ENCODE data around the gene AMBRA1.

The AMBRA1 gene

GRCh38 chr11:46527591-46528130, 66.2 kb downstream of the AMBRA1 start:
- no peak for TF ChIP-seq SPI1 (IDR thresholded peaks at IDR 0.05; ENCODE audit: borderline replicate concordance, low read depth)
- TF ChIP-seq REST (IDR thresholded peaks at IDR 0.05; ENCODE audit: insufficient replicate concordance, low read depth), result no peak
- TF ChIP-seq CTCF (IDR thresholded peaks at IDR 0.05; ENCODE audit: insufficient read depth, low read length), result no peak
- no peak for TF ChIP-seq POLR2AphosphoS5 (IDR thresholded peaks at IDR 0.05; ENCODE audit: low read depth)
- no peak for TF ChIP-seq GABPA (IDR thresholded peaks at IDR 0.05; ENCODE audit: low read depth)
- no peaks in the 10 kb centered on the region for H3K27me3 ChIP-seq (ENCODE audit: insufficient read depth, poor library complexity, severe bottlenecking)
- no peak for DNase-seq (ENCODE audit: low read depth in 1 of 2, low spot score in 1 of 2)
- no peak overlapping the region for H3K4me3 ChIP-seq (replicated peaks; ENCODE audit: insufficient read depth, low read length)
- no peak overlapping the region for H3K27ac ChIP-seq (replicated peaks)

- TF ChIP-seq SPI1 (IDR thresholded peaks at IDR 0.05; ENCODE audit: borderline replicate concordance, low read depth) (no peak), REST (IDR thresholded peaks at IDR 0.05; ENCODE audit: insufficient replicate concordance, low read depth) (no peak), GABPA (IDR thresholded peaks at IDR 0.05; ENCODE audit: low read depth) (no peak), POLR2AphosphoS5 (IDR thresholded peaks at IDR 0.05; ENCODE audit: low read depth) (no peak), CTCF (IDR thresholded peaks at IDR 0.05; ENCODE audit: insufficient read depth, low read length) (no peak)
- H3K27ac ChIP-seq (replicated peaks), result no peak overlapping the region
- no peak for DNase-seq (ENCODE audit: low read depth in 1 of 2, low spot score in 1 of 2)
- no peaks in the 10 kb centered on the region for H3K27me3 ChIP-seq (ENCODE audit: insufficient read depth, poor library complexity, severe bottlenecking)
- no peak overlapping the region for H3K4me3 ChIP-seq (replicated peaks; ENCODE audit: insufficient read depth, low read length)
These were observed 67.3 kb downstream of the AMBRA1 start for GRCh38 chr11:46526216-46527215.

DNA sequence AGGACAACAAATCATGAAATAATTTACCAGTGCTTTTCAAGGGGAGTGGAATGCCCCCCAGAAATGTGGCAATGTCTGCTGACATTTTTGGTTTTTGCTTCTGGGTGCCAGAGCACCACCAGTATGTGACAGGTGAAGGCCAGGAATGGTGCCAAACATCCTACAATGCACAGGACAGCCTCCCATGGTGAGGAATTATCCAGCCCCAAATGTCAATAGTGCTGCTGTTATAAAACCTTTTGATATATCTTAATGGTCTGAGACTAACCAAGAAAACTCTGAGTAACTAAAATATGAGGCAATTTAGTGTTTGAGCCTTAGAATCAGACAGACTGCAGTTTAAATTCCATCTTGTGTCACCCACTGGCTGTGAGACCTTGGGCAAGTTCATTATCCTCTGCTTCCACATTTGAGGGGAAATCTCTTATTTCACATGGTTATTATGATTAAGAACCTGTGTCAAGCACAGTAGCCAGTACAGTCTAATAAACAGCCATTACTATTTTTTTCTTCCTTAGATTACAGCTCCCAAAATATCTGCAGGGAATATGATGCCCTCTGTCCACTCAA, 69.5 kb downstream of the AMBRA1 start:
- Histone ChIP-seq H3K27ac (replicated peaks) (no peak overlapping the region), H3K27me3 (ENCODE audit: insufficient read depth, poor library complexity, severe bottlenecking) (no peaks in the 10 kb centered on the region), H3K4me3 (replicated peaks; ENCODE audit: insufficient read depth, low read length) (no peak overlapping the region)
- TF ChIP-seq REST (IDR thresholded peaks at IDR 0.05; ENCODE audit: insufficient replicate concordance, low read depth) (no peak), CTCF (IDR thresholded peaks at IDR 0.05; ENCODE audit: insufficient read depth, low read length) (no peak)
- no peak for DNase-seq (ENCODE audit: low read depth in 1 of 2, low spot score in 1 of 2)
